ENCODE data around the gene ZNF629. TPM values are rescaled to one million over a fixed set of nuclear protein-coding genes. Genes with fewer than 3 reads are reported as not detected.
A peak's percentile ranks its signal among the peaks of the same experiment; 100 is the strongest.

Gene ZNF629
- total and polyA plus RNA-seq, 2 experiments from 2014 or later, result 7.7 to 15.6 TPM

- Histone ChIP-seq H3K27me3 (no peaks in the 10 kb centered on the region), H3K27ac (no peak overlapping the region), H3K79me2 (no peaks in the 10 kb centered on the region), H3K4me3 (no peak overlapping the region), H3K4me2 (no peak overlapping the region), H2AFZ (no peak overlapping the region), H3K36me3 (replicated peaks; ENCODE audit: insufficient read depth, low read depth) (no peaks in the 10 kb centered on the region), H3K9me3 (ENCODE audit: low read depth) (no peaks in the 10 kb centered on the region), H3K9me2 (replicated peaks; ENCODE audit: insufficient read depth) (no peaks in the 10 kb centered on the region), H3K4me1 (ENCODE audit: insufficient read depth) (peaks cover under 1% of the 10 kb centered on the region), H4K20me1 (ENCODE audit: insufficient read depth, poor library complexity, severe bottlenecking) (no peaks in the 10 kb centered on the region)
- TF ChIP-seq EZH2phosphoT487 (IDR thresholded peaks at IDR 0.05; ENCODE audit: low read depth, severe bottlenecking, unreplicated experiment), result no peak
- TF ChIP-seq CTCF (IDR thresholded peaks at IDR 0.05; ENCODE audit: poor library complexity), result no peak
- TF ChIP-seq EZH2 (IDR thresholded peaks at IDR 0.05; ENCODE audit: borderline replicate concordance), result no peak
- WGBS (ENCODE audit: low lambda C conversion rate, missing lambda C conversion rate), result 78% methylated on average over 7 of the region's 7 CpGs
- DNase-seq (ENCODE audit: low spot score), result no peak
These were observed 6.6 kb upstream of the ZNF629 start for GRCh38 chr16:30793508-30794069.

DNA sequence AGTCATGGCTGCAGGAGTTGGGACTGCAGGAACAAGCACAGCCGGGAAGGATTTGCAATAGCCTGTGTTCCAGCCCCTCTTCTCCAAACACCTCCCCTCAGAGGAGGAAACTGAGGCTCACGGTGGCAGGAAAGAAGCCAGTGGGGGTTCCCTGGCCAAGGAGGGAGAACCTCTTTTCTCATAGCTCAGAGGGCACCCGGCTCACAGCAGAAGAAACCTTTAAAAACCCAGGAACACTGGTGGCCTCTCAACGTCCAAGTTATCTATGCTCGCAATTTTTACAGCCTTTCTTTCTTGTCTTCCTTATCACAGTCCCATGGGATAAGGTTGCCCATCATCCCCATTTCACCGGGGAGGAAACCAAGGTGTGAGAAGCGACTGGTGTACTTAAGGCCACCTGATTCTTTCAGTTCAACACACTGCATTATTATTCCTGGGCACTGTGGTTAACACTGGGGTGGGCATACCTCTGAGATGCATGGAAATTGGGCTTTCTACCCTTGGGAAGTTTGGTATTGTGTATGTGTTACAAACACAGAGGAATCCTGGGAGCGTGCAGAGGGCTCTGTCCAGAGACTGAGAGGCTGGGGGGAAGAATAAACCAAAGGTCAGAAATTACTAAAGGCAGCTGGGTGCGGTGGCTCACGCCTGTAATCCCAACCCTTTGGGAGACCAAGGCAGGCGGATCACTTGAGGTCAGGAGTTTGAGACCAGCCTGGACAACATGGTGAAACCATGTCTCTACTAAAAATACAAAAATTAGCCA is 791 bp upstream of the ZNF629 start:
- 37% methylated on average over 11 of the region's 11 CpGs for WGBS (ENCODE audit: low lambda C conversion rate, missing lambda C conversion rate)
- H3K9me2 ChIP-seq (replicated peaks; ENCODE audit: insufficient read depth), result no peaks in the 10 kb centered on the region
- peak overlapping the region; percentile 99 for H2AFZ ChIP-seq
- TF ChIP-seq CTCF (IDR thresholded peaks at IDR 0.05; ENCODE audit: poor library complexity) (no peak), EZH2phosphoT487 (IDR thresholded peaks at IDR 0.05; ENCODE audit: low read depth, severe bottlenecking, unreplicated experiment) (no peak), EZH2 (IDR thresholded peaks at IDR 0.05; ENCODE audit: borderline replicate concordance) (no peak)
- no peaks in the 10 kb centered on the region for H3K27me3 ChIP-seq
- peaks cover 20% of the 10 kb centered on the region for H3K4me1 ChIP-seq (ENCODE audit: insufficient read depth)
- DNase-seq (ENCODE audit: low spot score), result peak; percentile 12
- H3K36me3 ChIP-seq (replicated peaks; ENCODE audit: insufficient read depth, low read depth), result no peaks in the 10 kb centered on the region
- peak overlapping the region; percentile 95 for H3K4me3 ChIP-seq
- H3K27ac ChIP-seq, result peak overlapping the region; percentile 98
- H3K4me2 ChIP-seq, result peak overlapping the region; percentile 97
- peaks cover 6% of the 10 kb centered on the region for H4K20me1 ChIP-seq (ENCODE audit: insufficient read depth, poor library complexity, severe bottlenecking)
- H3K79me2 ChIP-seq, result peaks cover 34% of the 10 kb centered on the region
- H3K9me3 ChIP-seq (ENCODE audit: low read depth), result no peaks in the 10 kb centered on the region

GRCh38 chr16:30786115-30786935 is 680 bp downstream of the ZNF629 start:
- peak; percentile 88 for DNase-seq (ENCODE audit: low spot score)
- peaks cover 6% of the 10 kb centered on the region for H4K20me1 ChIP-seq (ENCODE audit: insufficient read depth, poor library complexity, severe bottlenecking)
- H2AFZ ChIP-seq, result peak overlapping the region; percentile 99
- H3K4me3 ChIP-seq, result peak overlapping the region; percentile 95
- peaks cover 20% of the 10 kb centered on the region for H3K4me1 ChIP-seq (ENCODE audit: insufficient read depth)
- H3K27me3 ChIP-seq, result no peaks in the 10 kb centered on the region
- no peaks in the 10 kb centered on the region for H3K9me3 ChIP-seq (ENCODE audit: low read depth)
- peak overlapping the region; percentile 98 for H3K27ac ChIP-seq
- H3K36me3 ChIP-seq (replicated peaks; ENCODE audit: insufficient read depth, low read depth), result no peaks in the 10 kb centered on the region
- TF ChIP-seq EZH2 (IDR thresholded peaks at IDR 0.05; ENCODE audit: borderline replicate concordance), result no peak
- TF ChIP-seq CTCF (IDR thresholded peaks at IDR 0.05; ENCODE audit: poor library complexity), result no peak
- no peak for TF ChIP-seq EZH2phosphoT487 (IDR thresholded peaks at IDR 0.05; ENCODE audit: low read depth, severe bottlenecking, unreplicated experiment)
- WGBS (ENCODE audit: low lambda C conversion rate, missing lambda C conversion rate), result 10% methylated on average over 18 of the region's 57 CpGs
- H3K79me2 ChIP-seq, result peaks cover 46% of the 10 kb centered on the region
- no peaks in the 10 kb centered on the region for H3K9me2 ChIP-seq (replicated peaks; ENCODE audit: insufficient read depth)
- H3K4me2 ChIP-seq, result peak overlapping the region; percentile 97
